COLO668 (cell line): ENCODE results near the gene METTL1.

ENCODE experiments used
- DNase-seq: peaks from one replicate; lab custom pipeline; 2025; ENCODE audit not compliant: unreplicated experiment; lab: John Stamatoyannopoulos, UW

Gene METTL1

DNA sequence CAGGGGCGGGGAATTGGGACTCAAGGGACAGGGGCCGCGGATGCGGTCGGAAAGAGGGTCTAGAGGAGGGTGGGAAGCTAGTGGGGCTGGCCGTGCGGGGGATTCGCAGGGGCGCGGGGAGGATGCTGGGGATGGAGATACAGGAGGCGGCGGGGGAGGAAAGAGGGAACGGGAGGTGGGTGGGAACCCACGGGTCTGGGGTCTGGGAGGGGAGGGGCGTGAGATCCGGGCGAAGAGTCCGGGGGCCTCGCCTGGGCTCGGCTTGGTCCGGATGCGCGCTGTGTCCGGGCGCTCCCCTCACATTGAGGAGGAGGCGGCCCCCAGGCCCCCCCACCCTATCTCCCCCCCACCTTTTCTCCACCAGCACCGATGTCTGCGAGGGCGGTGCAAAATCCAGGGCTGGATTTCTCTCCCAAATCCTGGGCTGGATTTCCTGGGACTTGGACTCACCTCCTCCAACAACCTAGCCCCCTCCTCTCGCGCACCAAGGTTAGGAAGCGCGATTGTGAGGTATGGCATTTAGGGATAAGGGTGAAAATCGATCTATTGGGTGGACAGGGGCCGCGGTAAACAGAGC is 33.2 kb downstream of the METTL1 start, which contains the start of gene AGAP2:
AGAP2 (minus strand) TSS at position 82 of the 577 bp plus-strand sequence. CDS start 496 bp downstream, outside the sequence.
- no peak for DNase-seq

DNA sequence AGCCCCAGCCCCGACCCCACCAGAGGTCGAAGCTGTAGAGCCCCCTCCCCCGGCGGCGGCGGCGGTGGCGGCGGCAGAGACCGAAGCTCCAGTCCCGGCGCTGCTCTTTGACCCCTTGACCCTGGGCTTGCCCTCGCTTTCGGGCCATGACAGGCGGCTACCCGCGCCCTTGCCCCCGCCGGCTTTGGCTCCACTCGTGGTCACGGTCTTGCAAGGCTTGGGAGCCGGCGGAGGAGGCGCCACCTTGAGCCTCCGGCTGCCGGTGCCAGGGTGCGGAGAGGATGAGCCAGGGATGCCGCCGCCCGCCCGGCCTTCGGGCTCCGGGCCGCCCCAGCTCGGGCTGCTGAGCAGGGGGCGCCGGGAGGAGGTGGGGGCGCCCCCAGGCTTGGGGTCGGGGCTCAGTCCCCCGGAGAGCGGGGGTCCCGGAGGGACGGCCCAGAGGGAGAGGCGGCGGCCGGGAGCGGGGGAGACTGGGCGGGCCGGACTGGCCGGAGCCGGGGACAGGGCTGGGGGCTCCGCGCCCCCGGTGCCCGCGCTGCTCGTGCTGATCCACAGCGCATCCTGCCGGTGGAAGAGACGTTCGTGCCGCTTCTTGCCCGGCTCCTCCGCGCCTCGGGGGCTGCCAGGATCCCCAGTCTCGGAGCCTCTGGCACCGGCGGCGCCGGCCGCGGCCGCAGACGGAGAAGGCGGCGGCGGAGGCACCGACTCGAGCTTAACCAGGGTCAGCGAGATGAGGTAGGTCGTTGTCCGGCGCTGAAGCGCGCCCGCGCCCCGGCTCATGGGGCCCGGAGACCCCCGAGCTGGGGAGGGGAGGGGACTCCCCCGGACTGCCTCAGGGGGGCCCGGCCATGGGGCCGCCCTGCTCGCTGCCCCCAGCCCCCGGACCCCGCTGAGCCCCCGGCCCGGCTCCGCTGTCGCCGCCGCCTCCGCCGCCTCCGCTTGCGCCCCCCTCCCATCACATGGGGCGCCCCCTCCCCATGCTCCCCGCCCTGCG is 34.1 kb downstream of the METTL1 start:
- peak; percentile 23 for DNase-seq

DNA sequence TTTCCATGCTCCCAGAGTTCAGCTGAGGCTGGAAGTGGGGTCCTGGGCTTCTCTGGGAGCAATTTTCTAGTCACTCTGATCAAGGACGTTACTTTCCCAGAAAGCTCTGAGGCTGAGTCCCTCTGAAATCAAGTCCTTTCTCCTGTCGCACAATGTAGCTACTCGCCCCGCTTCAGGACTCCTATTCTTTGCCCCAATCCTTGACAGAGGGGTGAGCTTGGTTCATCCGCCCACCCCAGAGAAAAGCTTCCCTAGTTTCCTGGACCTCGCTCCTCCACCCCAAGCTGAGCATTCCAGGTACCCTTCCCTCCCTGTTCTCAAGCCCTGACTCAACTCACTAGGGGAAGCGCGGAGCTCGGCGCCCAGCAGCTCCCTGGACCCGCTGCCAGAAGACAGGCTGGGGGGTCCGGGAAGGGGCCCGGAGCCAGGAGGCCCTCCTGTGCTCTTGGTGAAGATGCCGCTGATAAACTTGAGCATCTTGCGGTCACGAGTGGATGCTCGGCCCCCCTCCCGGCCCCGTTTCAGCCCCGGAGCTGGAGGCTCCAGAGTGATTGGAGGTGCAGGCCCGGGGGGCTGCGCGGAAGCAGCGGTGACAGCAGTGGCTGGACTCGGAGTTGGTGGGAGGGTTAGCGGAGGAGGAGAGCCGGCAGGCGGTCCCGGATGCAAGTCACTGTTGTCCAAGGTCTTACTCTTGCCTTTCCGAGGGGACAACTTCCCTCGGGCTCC is 35.0 kb downstream of the METTL1 start:
- no peak for DNase-seq

GRCh38 chr12:57735952-57736740 is 35.8 kb downstream of the METTL1 start:
- DNase-seq = peak; percentile 60

DNA sequence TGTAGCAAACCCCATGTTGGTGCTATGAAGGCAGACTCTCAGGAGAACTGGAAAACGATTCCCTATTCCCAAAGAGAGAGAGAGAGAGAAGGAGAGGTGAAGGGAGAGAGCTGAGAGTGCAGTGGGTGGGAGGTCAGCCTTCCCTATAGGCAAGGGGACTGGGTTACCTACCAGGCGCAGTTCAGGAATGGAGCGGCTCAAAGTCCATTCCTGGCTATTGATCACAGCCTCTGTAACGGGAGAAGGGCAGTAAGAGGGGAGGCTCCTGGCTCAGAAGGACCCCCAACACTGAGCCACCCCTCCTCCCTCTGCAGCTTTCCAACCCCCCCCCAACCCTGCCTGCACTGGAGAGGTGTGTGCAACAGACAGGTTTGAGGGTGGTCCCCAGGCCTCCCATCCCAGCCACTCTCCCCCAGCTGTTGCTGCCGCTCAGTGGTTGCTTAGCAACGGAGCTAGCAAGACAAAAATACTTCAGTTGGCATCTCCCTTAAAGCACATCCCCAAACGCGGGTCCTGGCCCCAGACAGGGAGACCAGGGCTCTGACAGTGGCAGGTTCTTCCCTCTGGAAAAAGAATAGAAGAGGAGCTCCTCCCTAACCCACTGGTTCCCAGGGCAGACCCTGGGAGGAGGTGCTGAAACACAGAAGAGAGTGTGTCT is 36.6 kb downstream of the METTL1 start:
- peak; percentile 35 for DNase-seq

- DNase-seq = no peak
Observed at GRCh38 chr12:57734591-57734990, 37.3 kb downstream of the METTL1 start.

GRCh38 chr12:57733928-57734327 is 38.0 kb downstream of the METTL1 start:
- DNase-seq = no peak

DNA sequence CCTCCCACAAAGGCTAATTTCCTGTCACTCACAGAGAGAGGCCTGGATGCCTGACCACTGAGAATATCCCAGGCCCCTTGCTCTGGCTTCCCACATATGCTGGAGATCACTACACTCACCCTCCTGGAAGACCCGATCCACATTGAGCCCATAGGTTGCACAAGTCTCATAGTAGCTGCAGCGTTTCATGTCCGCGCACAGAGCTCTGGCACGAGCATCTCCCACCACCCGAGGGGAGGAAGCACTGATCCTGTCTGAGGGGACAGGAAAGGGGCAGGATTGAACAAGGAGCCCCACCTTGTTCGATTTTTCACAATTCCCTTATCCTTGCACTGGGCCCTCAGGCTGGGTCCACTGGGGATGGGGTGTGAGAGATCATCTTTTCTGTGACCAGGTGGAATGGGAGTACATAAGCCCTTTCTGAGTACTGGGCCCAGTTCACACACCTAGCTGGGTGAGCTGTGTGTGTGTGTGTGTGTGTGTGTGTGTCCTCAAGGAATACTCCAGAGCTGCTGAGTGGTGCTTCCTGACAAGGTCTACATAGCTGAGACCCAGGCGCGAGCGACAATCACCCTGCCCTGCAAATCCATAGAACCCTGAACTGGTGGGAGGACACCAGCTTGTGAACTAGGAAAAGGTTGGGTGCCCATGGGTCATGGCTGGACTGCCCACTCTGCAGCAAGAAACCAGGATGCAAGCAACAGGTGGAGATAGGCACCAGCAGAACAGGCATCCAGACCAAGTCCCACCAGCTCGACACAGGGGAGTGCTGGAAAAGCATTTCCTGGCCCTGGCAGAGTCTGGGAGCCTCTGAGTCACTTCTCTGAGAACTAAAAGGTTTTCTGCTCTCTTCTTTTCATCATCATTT is 38.9 kb downstream of the METTL1 start:
- no peak for DNase-seq

DNA sequence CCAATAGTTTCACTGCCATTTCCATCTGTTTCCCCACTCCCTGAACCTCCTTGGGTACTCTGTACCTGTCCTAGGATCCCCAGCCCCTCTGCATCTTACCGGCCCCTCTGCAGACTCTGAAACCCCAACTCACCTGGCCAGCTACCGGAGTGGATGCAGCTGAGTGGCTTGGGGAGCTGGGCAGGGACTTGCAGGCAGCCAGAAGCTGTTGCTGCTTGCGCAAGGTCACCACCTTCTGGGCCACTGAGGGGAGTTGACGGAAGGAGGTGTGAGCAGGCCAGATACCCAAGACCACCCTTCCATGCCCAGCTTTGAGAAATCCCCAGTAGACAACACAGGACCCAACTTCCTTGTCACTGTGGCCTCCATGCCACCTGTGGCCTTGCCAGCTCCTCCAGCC is 39.6 kb downstream of the METTL1 start:
- DNase-seq = no peak

DNA sequence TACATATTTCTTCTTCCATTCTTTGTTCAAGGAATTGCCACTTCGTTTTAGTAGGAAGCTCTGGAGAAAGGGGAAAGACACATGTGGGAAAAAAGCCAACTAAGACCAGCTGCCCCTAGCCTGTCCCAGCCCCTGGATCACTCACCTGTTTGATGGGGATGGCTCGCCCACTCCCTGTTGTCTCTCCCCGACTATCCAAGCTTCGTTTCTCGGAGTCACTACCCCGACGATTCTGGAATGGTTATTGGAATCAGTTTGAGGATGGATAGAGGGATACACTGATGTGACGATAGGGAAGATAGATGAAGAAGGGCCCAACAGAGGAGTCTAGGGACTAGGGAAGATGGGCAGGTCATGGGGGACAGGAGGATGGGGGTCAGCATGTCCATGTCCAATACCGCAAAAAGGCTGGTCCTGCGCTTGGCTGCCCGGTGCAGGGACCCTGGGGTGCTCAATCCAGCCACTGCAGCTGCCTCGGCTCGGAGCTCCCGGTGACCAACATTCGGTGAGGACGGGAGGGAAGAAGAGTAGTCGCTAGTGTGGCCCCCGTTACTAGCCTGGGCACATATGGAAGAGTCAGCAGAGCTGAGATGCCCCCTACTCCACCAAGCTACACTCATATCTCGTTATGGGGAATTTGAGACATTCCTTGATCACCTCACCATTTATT is 40.4 kb downstream of the METTL1 start:
- DNase-seq = no peak

- DNase-seq = no peak
Observed at GRCh38 chr12:57730336-57731067, 41.4 kb downstream of the METTL1 start.

GRCh38 chr12:57729321-57729844 is 42.5 kb downstream of the METTL1 start:
- DNase-seq = no peak

GRCh38 chr12:57727758-57728395 is 44.0 kb downstream of the METTL1 start:
- DNase-seq = no peak

DNA sequence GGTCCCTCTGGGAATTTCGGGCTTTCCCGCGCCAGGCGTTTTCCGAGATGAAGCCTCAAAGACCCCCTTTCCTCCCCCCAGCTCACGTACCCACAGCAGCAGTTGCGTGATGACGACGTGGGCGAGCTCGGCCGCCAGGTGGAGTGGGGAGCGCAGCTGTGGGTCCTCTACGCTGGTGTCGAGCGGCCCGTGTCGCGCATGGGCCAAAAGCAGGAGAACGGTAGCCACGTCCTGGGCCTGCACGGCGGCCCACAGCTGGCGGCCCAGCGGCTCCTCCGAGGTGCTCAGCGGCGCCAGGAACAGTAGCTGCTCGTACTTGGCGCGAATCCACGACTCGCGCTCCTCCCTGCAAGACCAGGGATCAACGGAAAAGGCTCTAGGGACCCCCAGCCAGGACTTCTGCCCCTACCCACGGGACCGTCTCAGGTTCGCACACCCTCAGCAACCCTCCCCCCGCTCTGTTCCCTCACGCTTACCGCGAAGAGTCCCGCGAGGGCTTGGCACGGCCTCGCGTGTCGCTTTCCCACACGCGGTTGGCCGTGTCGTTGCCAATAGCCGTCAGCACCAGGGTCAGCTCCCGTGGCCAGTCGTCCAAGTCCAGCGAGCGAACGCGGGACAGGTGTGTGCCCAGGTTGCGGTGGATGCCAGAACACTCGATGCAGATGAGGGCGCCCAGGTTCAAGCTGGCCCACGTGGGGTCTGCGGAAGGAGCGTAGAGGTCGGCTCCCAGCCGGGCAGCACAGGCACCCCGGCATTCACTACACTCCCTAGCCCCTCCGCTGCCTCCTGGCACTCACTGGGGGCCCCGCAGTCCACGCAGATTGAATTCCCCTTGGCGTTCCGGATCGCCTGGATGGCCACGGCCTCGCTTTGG is 44.8 kb downstream of the METTL1 start:
- DNase-seq = no peak

- DNase-seq = peak; percentile 85
Observed at GRCh38 chr12:57726151-57726883, 45.6 kb downstream of the METTL1 start.

- no peak for DNase-seq
Observed at GRCh38 chr12:57725851-57726150, 46.1 kb downstream of the METTL1 start.
